HepG2 (cell line): ENCODE results near the gene FAM156A. TPM values are rescaled to one million over a fixed set of nuclear protein-coding genes. Genes with fewer than 3 reads are reported as not detected.
"Not testable (repeated sequence)": the region's sequence is repeated elsewhere in the genome, so short reads cannot be mapped to it uniquely, and the experiment has no call there.

Experiments used
- ATAC-seq: fragments of 200-7000 bp; cut with Tn5 transposase; 3 replicates; pipeline ENCODE4 v1.9.1; 2020; ENCODE audit warnings: mild to moderate bottlenecking, moderate library complexity
- BruUV-seq: library from RNA; stranded (reverse); fragments of 400-500 nt; replicated peaks from 2 replicates; lab custom pipeline; 2021; lab: Mats Ljungman, UMichigan
- CTCF ChIA-PET: fragments of 300-600 bp; formaldehyde crosslinking; extraction: SDS; loops from one replicate; lab custom pipeline; 2021; ENCODE audit warnings: low total read pairs, inconsistent platforms, low intra/inter-chr PET ratio; lab: Yijun Ruan, JAX
- POLR2A ChIA-PET: fragments of 350-600 bp; sonication (Branson Sonifier 250); formaldehyde crosslinking; loops from one replicate; lab custom pipeline; 2020; ENCODE audit warnings: antibody characterized with exemption, inconsistent platforms; lab: Yijun Ruan, JAX
- DNase-seq: peaks from one replicate; pipeline ENCODE4 v3.0.0-alpha.2; 2015; ENCODE audit warnings: low spot score
- FAIRE-seq: peaks from 3 replicates; lab custom pipeline; 2011; peaks lifted over from hg19 to GRCh38; lab: Jason Lieb, UNC
- H2AFZ ChIP-seq: one replicate; pipeline ENCODE4 v1.6.1; 2011; ENCODE audit warnings: low read length, inconsistent platforms
- H3K27ac ChIP-seq: fragments of 300-600 bp; 3 replicates; pipeline ENCODE4 v1.8.0; 2011; ENCODE audit warnings: mixed run types, mild to moderate bottlenecking, mixed read lengths, low read length, inconsistent platforms; ENCODE audit not compliant: insufficient read depth; ENCODE audit errors: extremely low read length
- H3K27me3 ChIP-seq, 2 experiments: fragments of 200-600 bp in 1 of 2; 2 replicates in 1 of 2; 3 replicates in 1 of 2; pipeline versions ENCODE4 v1.6.0 to v1.8.0; 2011; ENCODE audit warnings: low read length in 2 of 2, mild to moderate bottlenecking in 2 of 2, moderate library complexity in 2 of 2, inconsistent platforms in 1 of 2; ENCODE audit not compliant: insufficient read depth in 2 of 2, control insufficient read depth in 1 of 2
- H3K36me3 ChIP-seq, 2 experiments: fragments of 200-600 bp in 1 of 2; replicated peaks in 1 of 2; 2 replicates in 1 of 2; 3 replicates in 1 of 2; pipeline versions ENCODE4 v1.5.1 to v1.8.0; 2011; ENCODE audit warnings: low read length in 2 of 2, inconsistent platforms in 1 of 2; ENCODE audit not compliant: insufficient read depth in 2 of 2, control insufficient read depth in 1 of 2
- H3K4me1 ChIP-seq: 2 replicates; pipeline ENCODE4 v1.5.1; 2012; ENCODE audit warnings: low read length, inconsistent platforms; ENCODE audit not compliant: insufficient read depth
- H3K4me2 ChIP-seq: 2 replicates; pipeline ENCODE4 v1.6.0; 2011; ENCODE audit warnings: low read depth, low read length, inconsistent platforms
- H3K4me3 ChIP-seq, 3 experiments: fragments of 200-600 bp in 1 of 3; sonication (generic), shearing (Covaris generic) in 1 of 3; replicated peaks in 1 of 3; 2 replicates each; pipeline ENCODE4 v1.5.1; 2011 to 2016; ENCODE audit warnings: low read length in 3 of 3, inconsistent platforms in 2 of 3, low read depth in 2 of 3, mild to moderate bottlenecking in 2 of 3, control low read depth in 1 of 3, mixed read lengths in 1 of 3; ENCODE audit not compliant: insufficient read depth in 1 of 3
- H3K79me2 ChIP-seq: one replicate; pipeline ENCODE4 v1.6.1; 2011; ENCODE audit warnings: low read length, inconsistent platforms; ENCODE audit not compliant: insufficient read depth
- H3K9ac ChIP-seq: 2 replicates; pipeline ENCODE4 v1.6.0; 2011; ENCODE audit warnings: mild to moderate bottlenecking, low read depth, low read length, inconsistent platforms; ENCODE audit not compliant: insufficient read depth
- H3K9me3 ChIP-seq: 2 replicates; pipeline ENCODE4 v1.5.1; 2012; ENCODE audit warnings: mild to moderate bottlenecking, low read length
- H4K20me1 ChIP-seq: 2 replicates; pipeline ENCODE4 v1.6.0; 2011; ENCODE audit warnings: inconsistent platforms, mild to moderate bottlenecking, low read length, moderate library complexity; ENCODE audit not compliant: insufficient read depth
- CREB1 ChIP-seq, 2 experiments: fragments of 450-650 bp in 1 of 2; IDR thresholded peaks; 2 replicates each; pipeline ENCODE4 v1.6.1; 2016 to 2017; ENCODE audit warnings: control low read depth in 1 of 2, mild to moderate bottlenecking in 1 of 2, missing compliant biosample characterization in 1 of 2, missing genetic modification characterization in 1 of 2
- EP300 ChIP-seq, 3 experiments: sonication (generic) in 1 of 3; formaldehyde crosslinking in 1 of 3; IDR thresholded peaks; 2 replicates each; pipeline versions ENCODE4 v1.5.1 to v1.6.1; 2011 to 2020; ENCODE audit warnings: low read depth in 2 of 3, low read length in 2 of 3, borderline replicate concordance in 1 of 3, improper control_type of control experiment in 1 of 3, mild to moderate bottlenecking in 1 of 3, missing genetic modification reagents in 1 of 3, moderate library complexity in 1 of 3
- ESRRA ChIP-seq: sonication (generic); formaldehyde crosslinking; IDR thresholded peaks from 2 replicates; pipeline ENCODE4 v1.5.1; 2020; ENCODE audit warnings: mild to moderate bottlenecking, low read depth, missing genetic modification reagents
- FOSL2 ChIP-seq: sonication (generic); formaldehyde crosslinking; IDR thresholded peaks from 2 replicates; pipeline ENCODE4 v1.4.0; 2020; ENCODE audit warnings: missing genetic modification reagents
- FOXP1 ChIP-seq, 2 experiments: fragments of 450-650 bp in 1 of 2; IDR thresholded peaks; 2 replicates each; pipeline ENCODE4 v1.6.1; 2017 to 2018; ENCODE audit warnings: antibody characterized with exemption in 1 of 2
- ISL2 ChIP-seq: sonication (generic); formaldehyde crosslinking; IDR thresholded peaks from 2 replicates; pipeline ENCODE4 v1.5.0; 2020; ENCODE audit warnings: missing genetic modification reagents
- LCORL ChIP-seq, 2 experiments: fragments of 450-650 bp in 1 of 2; sonication (generic) in 1 of 2; formaldehyde crosslinking in 1 of 2; IDR thresholded peaks; 2 replicates each; pipeline versions ENCODE4 v1.5.0 to v1.6.1; 2017 to 2020; ENCODE audit warnings: antibody characterized with exemption in 1 of 2, missing genetic modification reagents in 1 of 2
- NFIC ChIP-seq: IDR thresholded peaks from 2 replicates; pipeline ENCODE4 v1.6.1; 2012; ENCODE audit warnings: mild to moderate bottlenecking, low read length, inconsistent platforms
- NR2F6 ChIP-seq, 2 experiments: IDR thresholded peaks; 2 replicates each; pipeline ENCODE4 v1.6.1; 2016; ENCODE audit warnings: antibody characterized with exemption in 1 of 2, mild to moderate bottlenecking in 1 of 2
- PITX1 ChIP-seq: sonication (generic); formaldehyde crosslinking; IDR thresholded peaks from 2 replicates; pipeline ENCODE4 v1.5.1; 2020; ENCODE audit warnings: mild to moderate bottlenecking, missing genetic modification reagents
- RXRB ChIP-seq: IDR thresholded peaks from 2 replicates; pipeline ENCODE4 v1.6.1; 2016; ENCODE audit warnings: borderline replicate concordance, missing genetic modification reagents, missing compliant biosample characterization
- SOX5 ChIP-seq: IDR thresholded peaks from 2 replicates; pipeline ENCODE4 v1.6.1; 2016; ENCODE audit warnings: borderline replicate concordance
- ZMYM3 ChIP-seq: sonication (generic); formaldehyde crosslinking; IDR thresholded peaks from 2 replicates; pipeline ENCODE4 v1.5.1; 2020; ENCODE audit warnings: mild to moderate bottlenecking, missing genetic modification reagents
- ZNF263 ChIP-seq: sonication (generic); formaldehyde crosslinking; IDR thresholded peaks from 2 replicates; pipeline ENCODE4 v1.4.0; 2020; ENCODE audit warnings: missing genetic modification reagents
- WGBS: methylation state at CpG from one replicate; pipeline ENCODE4 v1.1.6; 2017; ENCODE audit warnings: low lambda C conversion rate; 5-methylcytosine and 5-hydroxymethylcytosine counted together
- in situ Hi-C: cut with HindIII; loops from 2 replicates; pipeline ENCODE4 v1.10.0; 2017; ENCODE audit warnings: low pct_unique_long_range_greater_than_20kb; ENCODE audit not compliant: extremely low pct_ligation_motif_present
- intact Hi-C: fragments of 100-400 bp; cut with micrococcal nuclease; formaldehyde crosslinking; loops from one replicate; pipeline ENCODE4 v1.10.0; 2022; ENCODE audit not compliant: unreplicated experiment
- polyA plus RNA-seq, 8 experiments: library from polyadenylated mRNA; depleted of rRNA in 3 of 8; stranded (reverse) in 7 of 8; unstranded in 1 of 8; fragments of >200 nt; fragmentation: Illumina TruSeq in 4 of 8; extraction: Trizol in 4 of 8; gene quantifications; 2 replicates each; pipeline versions ENCODE4 v1.2.1 to v1.2.3, GENCODE V29; 2011 to 2016; ENCODE audit warnings: low read depth in 4 of 8, missing spikeins in 1 of 8, mixed read lengths in 1 of 8; ENCODE audit not compliant: insufficient read depth in 1 of 8
- total RNA-seq, 5 experiments: library from RNA; depleted of rRNA; stranded (reverse); fragments of >200 nt; fragmentation: Illumina TruSeq; extraction: Trizol; gene quantifications; 2 replicates each; pipeline ENCODE4 v1.2.3, GENCODE V29; 2016; ENCODE audit warnings: low read depth in 1 of 5
- TF ChIP-seq, protein P1 (sequence below): sonication (generic); formaldehyde crosslinking; IDR thresholded peaks from 2 replicates; pipeline ENCODE4 v1.4.0; 2020; ENCODE audit warnings: missing genetic modification reagents
- TF ChIP-seq, protein P2 (sequence below): IDR thresholded peaks from 2 replicates; pipeline ENCODE4 v1.4.0; 2020; ENCODE audit warnings: mild to moderate bottlenecking, missing genetic modification reagents

FAM156A gene
- total and polyA plus RNA-seq, 2 of the 13 experiments (the other 11 are each of a cell fraction or from before 2014, with no cell fraction given) = 15.4 to 53.8 TPM

DNA sequence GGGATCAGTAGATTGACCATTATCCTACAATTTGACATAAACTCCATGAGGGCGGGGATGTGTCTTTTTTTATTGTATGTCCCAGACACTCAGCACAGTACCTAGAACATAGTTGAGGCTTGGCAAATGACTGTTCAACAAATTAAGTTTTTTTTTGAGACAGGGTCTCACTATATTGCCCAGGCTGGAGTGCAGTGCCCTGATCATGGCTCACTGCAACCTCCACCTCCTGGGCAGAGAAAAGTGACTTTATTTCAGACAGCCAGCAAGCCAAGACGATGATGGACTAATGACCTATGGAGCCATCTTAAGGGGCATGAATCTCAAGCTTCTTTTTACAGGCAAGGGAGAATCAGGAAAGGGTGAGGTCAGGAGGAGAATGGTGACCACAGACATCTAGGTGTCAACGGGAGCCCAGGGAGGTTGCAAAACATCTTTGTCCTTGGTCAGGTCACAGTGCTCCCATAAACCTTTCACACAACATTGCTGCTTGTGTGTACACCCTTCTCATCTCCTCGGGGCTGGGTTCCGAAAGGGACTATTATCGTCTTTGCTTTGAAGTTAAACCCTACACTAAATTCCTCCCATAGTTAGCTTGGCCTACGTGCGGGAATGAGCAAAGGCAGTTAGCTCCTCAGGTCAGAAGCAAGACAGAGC is 16.1 kb upstream of the FAM156A start:
- H4K20me1 ChIP-seq; BruUV-seq; CTCF ChIA-PET; H3K36me3 ChIP-seq; H3K9me3 ChIP-seq; H3K27me3 ChIP-seq; in situ Hi-C loops; intact Hi-C loops; H2AFZ ChIP-seq; H3K4me2 ChIP-seq; H3K4me3 ChIP-seq; TF ChIP-seq FOXP1 (IDR thresholded peaks at IDR 0.05); EP300 (CRISPR knock-in tag; IDR thresholded peaks at IDR 0.05; ENCODE audit: borderline replicate concordance); LCORL (IDR thresholded peaks at IDR 0.05); CREB1 (IDR thresholded peaks at IDR 0.05): not testable (repeated sequence)
- 22% methylated on average over 4 of the region's 8 CpGs for WGBS
- POLR2A ChIA-PET = interaction anchor here (1.7 kb wide), 1 partner anchor 21 kb away, joined by 11 read pairs; no protein-coding TSS in a partner anchor
- FAIRE-seq (peak; percentile 73), ATAC-seq (peak; percentile 94), DNase-seq (peak; percentile 81)
- H3K4me1 ChIP-seq = peaks cover 59% of the 10 kb centered on the region
- peak overlapping the region; percentile 29; the same call in 1 of the 2 replicates for H3K9ac ChIP-seq
- H3K79me2 ChIP-seq = peaks cover 16% of the 10 kb centered on the region
- H3K27ac ChIP-seq = peak overlapping the region; percentile 89
- TF ChIP-seq FOXP1 (CRISPR knock-in tag; IDR thresholded peaks at IDR 0.05) (peak; percentile 19; the same call in 1 of the 2 replicates), EP300 (IDR thresholded peaks at IDR 0.05; ENCODE audit: low read depth in 2 of 2, low read length in 2 of 2) (peak in 1 of 2 experiments; percentile 41; a peak in 1 of 4 replicates), PITX1 (CRISPR knock-in tag) (peak; percentile 55; the same call in 1 of the 2 replicates), SOX5 (CRISPR knock-in tag) (peak; percentile 62; the same call in 1 of the 2 replicates), ZNF263 (CRISPR knock-in tag) (peak; percentile 93), LCORL (CRISPR knock-in tag; IDR thresholded peaks at IDR 0.05) (0 out of 2 replicates have a peak, but pooled peaks have one; percentile 14), NR2F6 (IDR thresholded peaks at IDR 0.05) (peak; percentile 50; the same call in 1 of the 2 replicates), NR2F6 (CRISPR knock-in tag; IDR thresholded peaks at IDR 0.05) (peak; percentile 49; the same call in 1 of the 2 replicates), FOSL2 (CRISPR knock-in tag) (peak; percentile 12; the same call in 1 of the 2 replicates), RXRB (peak; percentile 57; the same call in 1 of the 2 replicates), ZMYM3 (CRISPR knock-in tag) (0 out of 2 replicates have a peak, but pooled peaks have one; percentile 36), ESRRA (CRISPR knock-in tag) (peak; percentile 47; the same call in 1 of the 2 replicates), ISL2 (CRISPR knock-in tag) (peak; percentile 55; the same call in 1 of the 2 replicates), CREB1 (CRISPR knock-in tag; IDR thresholded peaks at IDR 0.05) (peak; percentile 54; the same call in 1 of the 2 replicates), NFIC (peak; percentile 47; the same call in 1 of the 2 replicates)
- TF ChIP-seq, protein P1, sequence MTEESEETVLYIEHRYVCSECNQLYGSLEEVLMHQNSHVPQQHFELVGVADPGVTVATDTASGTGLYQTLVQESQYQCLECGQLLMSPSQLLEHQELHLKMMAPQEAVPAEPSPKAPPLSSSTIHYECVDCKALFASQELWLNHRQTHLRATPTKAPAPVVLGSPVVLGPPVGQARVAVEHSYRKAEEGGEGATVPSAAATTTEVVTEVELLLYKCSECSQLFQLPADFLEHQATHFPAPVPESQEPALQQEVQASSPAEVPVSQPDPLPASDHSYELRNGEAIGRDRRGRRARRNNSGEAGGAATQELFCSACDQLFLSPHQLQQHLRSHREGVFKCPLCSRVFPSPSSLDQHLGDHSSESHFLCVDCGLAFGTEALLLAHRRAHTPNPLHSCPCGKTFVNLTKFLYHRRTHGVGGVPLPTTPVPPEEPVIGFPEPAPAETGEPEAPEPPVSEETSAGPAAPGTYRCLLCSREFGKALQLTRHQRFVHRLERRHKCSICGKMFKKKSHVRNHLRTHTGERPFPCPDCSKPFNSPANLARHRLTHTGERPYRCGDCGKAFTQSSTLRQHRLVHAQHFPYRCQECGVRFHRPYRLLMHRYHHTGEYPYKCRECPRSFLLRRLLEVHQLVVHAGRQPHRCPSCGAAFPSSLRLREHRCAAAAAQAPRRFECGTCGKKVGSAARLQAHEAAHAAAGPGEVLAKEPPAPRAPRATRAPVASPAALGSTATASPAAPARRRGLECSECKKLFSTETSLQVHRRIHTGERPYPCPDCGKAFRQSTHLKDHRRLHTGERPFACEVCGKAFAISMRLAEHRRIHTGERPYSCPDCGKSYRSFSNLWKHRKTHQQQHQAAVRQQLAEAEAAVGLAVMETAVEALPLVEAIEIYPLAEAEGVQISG (CRISPR knock-in tag) = peak; percentile 57
- TF ChIP-seq, protein P2, sequence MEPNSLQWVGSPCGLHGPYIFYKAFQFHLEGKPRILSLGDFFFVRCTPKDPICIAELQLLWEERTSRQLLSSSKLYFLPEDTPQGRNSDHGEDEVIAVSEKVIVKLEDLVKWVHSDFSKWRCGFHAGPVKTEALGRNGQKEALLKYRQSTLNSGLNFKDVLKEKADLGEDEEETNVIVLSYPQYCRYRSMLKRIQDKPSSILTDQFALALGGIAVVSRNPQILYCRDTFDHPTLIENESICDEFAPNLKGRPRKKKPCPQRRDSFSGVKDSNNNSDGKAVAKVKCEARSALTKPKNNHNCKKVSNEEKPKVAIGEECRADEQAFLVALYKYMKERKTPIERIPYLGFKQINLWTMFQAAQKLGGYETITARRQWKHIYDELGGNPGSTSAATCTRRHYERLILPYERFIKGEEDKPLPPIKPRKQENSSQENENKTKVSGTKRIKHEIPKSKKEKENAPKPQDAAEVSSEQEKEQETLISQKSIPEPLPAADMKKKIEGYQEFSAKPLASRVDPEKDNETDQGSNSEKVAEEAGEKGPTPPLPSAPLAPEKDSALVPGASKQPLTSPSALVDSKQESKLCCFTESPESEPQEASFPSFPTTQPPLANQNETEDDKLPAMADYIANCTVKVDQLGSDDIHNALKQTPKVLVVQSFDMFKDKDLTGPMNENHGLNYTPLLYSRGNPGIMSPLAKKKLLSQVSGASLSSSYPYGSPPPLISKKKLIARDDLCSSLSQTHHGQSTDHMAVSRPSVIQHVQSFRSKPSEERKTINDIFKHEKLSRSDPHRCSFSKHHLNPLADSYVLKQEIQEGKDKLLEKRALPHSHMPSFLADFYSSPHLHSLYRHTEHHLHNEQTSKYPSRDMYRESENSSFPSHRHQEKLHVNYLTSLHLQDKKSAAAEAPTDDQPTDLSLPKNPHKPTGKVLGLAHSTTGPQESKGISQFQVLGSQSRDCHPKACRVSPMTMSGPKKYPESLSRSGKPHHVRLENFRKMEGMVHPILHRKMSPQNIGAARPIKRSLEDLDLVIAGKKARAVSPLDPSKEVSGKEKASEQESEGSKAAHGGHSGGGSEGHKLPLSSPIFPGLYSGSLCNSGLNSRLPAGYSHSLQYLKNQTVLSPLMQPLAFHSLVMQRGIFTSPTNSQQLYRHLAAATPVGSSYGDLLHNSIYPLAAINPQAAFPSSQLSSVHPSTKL (CRISPR knock-in tag) = peak; percentile 62
